22Rv1 (cell line): ENCODE data around the gene AGTRAP.

Source experiments
- CTCF ChIP-seq: fragments of 450-650 bp; IDR thresholded peaks from 2 replicates; pipeline ENCODE4 v1.5.1; 2017; ENCODE audit warnings: mild to moderate bottlenecking
- ZFX ChIP-seq: fragments of 450-650 bp; IDR thresholded peaks from 2 replicates; pipeline ENCODE4 v1.6.1; 2017; ENCODE audit warnings: antibody characterized with exemption, borderline replicate concordance

GRCh38 chr1:11738783-11739182 lies 2.8 kb downstream of the AGTRAP start:
- TF ChIP-seq CTCF, result no peak
- no peak for TF ChIP-seq ZFX
